Measurements from ENCODE around the gene SLC46A2.

SLC46A2 gene

GRCh38 chr9:112885324-112885723, 5.4 kb downstream of the SLC46A2 start:
- DNase-seq: no peak

GRCh38 chr9:112884721-112885120, 6.0 kb downstream of the SLC46A2 start:
- no peak for DNase-seq

- DNase-seq: no peak
These were observed 6.6 kb downstream of the SLC46A2 start for GRCh38 chr9:112884101-112884500.

- DNase-seq: no peak
These were observed 9.3 kb downstream of the SLC46A2 start for GRCh38 chr9:112881331-112881730.

GRCh38 chr9:112880650-112881049, 10.0 kb downstream of the SLC46A2 start:
- DNase-seq: no peak

- no peak for DNase-seq
These were observed 11.9 kb downstream of the SLC46A2 start for GRCh38 chr9:112878752-112879151.

- DNase-seq: no peak
These were observed 16.8 kb downstream of the SLC46A2 start for GRCh38 chr9:112873773-112874405.

- DNase-seq: no peak
These were observed 18.7 kb downstream of the SLC46A2 start for GRCh38 chr9:112872019-112872418.

- DNase-seq: no peak
These were observed 20.1 kb downstream of the SLC46A2 start for GRCh38 chr9:112870556-112870955.

GRCh38 chr9:112869917-112870316, 20.8 kb downstream of the SLC46A2 start:
- no peak for DNase-seq

GRCh38 chr9:112869041-112869529, 21.6 kb downstream of the SLC46A2 start:
- DNase-seq: no peak

- no peak for DNase-seq
These were observed 22.2 kb downstream of the SLC46A2 start for GRCh38 chr9:112868461-112868860.

- peak; percentile 31 for DNase-seq
These were observed 23.2 kb downstream of the SLC46A2 start for GRCh38 chr9:112867275-112867991.

GRCh38 chr9:112866662-112867274, 23.9 kb downstream of the SLC46A2 start:
- DNase-seq: no peak

GRCh38 chr9:112864982-112865381, 25.7 kb downstream of the SLC46A2 start:
- DNase-seq: no peak

GRCh38 chr9:112864403-112864802, 26.3 kb downstream of the SLC46A2 start:
- DNase-seq: no peak

- DNase-seq: no peak
These were observed 26.9 kb downstream of the SLC46A2 start for GRCh38 chr9:112863746-112864145.

GRCh38 chr9:112863214-112863613, 27.5 kb downstream of the SLC46A2 start:
- DNase-seq: no peak

- no peak for DNase-seq
These were observed 28.8 kb downstream of the SLC46A2 start for GRCh38 chr9:112861638-112862555.

GRCh38 chr9:112861155-112861554, 29.5 kb downstream of the SLC46A2 start:
- DNase-seq: no peak

- DNase-seq: no peak
These were observed 30.2 kb downstream of the SLC46A2 start for GRCh38 chr9:112860451-112860850.

GRCh38 chr9:112858625-112859147, 32.0 kb downstream of the SLC46A2 start:
- no peak for DNase-seq

GRCh38 chr9:112858005-112858404, 32.7 kb downstream of the SLC46A2 start:
- no peak for DNase-seq

Measured in hematopoietic multipotent progenitor cell treated with erythropoietin and hydrocortisone succinate and interleukin-3 and kit ligand, for 8 days (in vitro differentiated cells).